B cell (primary cell): ENCODE measurements around the gene SAMD4B. TPM values are rescaled to one million over a fixed set of nuclear protein-coding genes. Genes with fewer than 3 reads are reported as not detected.

Experiments used
- ATAC-seq: fragments of 200-7000 bp; cut with Tn5 transposase; one replicate; pipeline ENCODE4 v1.10.0; 2021; ENCODE audit warnings: low read depth, mild to moderate bottlenecking, moderate number of reproducible peaks, moderate library complexity
- CTCF ChIA-PET: fragments of 350-600 bp; sonication (Branson Sonifier 250); formaldehyde crosslinking; loops from one replicate; lab custom pipeline; 2021; ENCODE audit warnings: antibody characterized with exemption, inconsistent platforms; lab: Charles Lee
- POLR2A ChIA-PET: fragments of 350-600 bp; sonication (Branson Sonifier 250); formaldehyde crosslinking; loops from one replicate; lab custom pipeline; 2021; ENCODE audit warnings: antibody characterized with exemption; lab: Charles Lee
- DNase-seq: peaks from one replicate; pipeline ENCODE4 v3.0.0; 2013
- H2AFZ ChIP-seq: 2 replicates; pipeline ENCODE4 v1.6.1; 2012; ENCODE audit warnings: mild to moderate bottlenecking, low read depth, low read length; ENCODE audit not compliant: insufficient read depth, poor library complexity, severe bottlenecking
- H3K27ac ChIP-seq, 2 donors: 1 replicate in 1 of 2; 2 replicates in 1 of 2; pipeline ENCODE4 v1.5.1; 2012 to 2013; ENCODE audit warnings: low read length in 2 of 2, mild to moderate bottlenecking in 2 of 2, moderate library complexity in 1 of 2
- H3K27me3 ChIP-seq, 4 experiments: fragments of 200-600 bp in 1 of 4; sonication (generic) in 1 of 4; replicated peaks in 1 of 4; 1 replicate in 2 of 4; 2 replicates in 2 of 4; pipeline versions ENCODE4 v1.6.1 to v1.7.0; 2013 to 2016; ENCODE audit warnings: low read length in 3 of 4, mild to moderate bottlenecking in 2 of 4, mixed read lengths in 1 of 4, moderate library complexity in 1 of 4; ENCODE audit not compliant: insufficient read depth in 4 of 4, control insufficient read depth in 3 of 4; ENCODE audit errors: control extremely low read depth in 1 of 4
- H3K36me3 ChIP-seq, 2 experiments: replicated peaks in 1 of 2; 1 replicate in 1 of 2; 2 replicates in 1 of 2; pipeline versions ENCODE4 v1.6.1 to v1.7.1; 2013; ENCODE audit warnings: low read length in 1 of 2; ENCODE audit not compliant: insufficient read depth in 2 of 2, control insufficient read depth in 1 of 2; ENCODE audit errors: control extremely low read depth in 1 of 2, extremely low read depth in 1 of 2
- H3K4me1 ChIP-seq, 2 donors: fragments of 200-600 bp in 1 of 2; sonication (generic) in 1 of 2; 1 replicate in 1 of 2; 2 replicates in 1 of 2; pipeline versions ENCODE4 v1.5.1 to v1.6.1; 2013 to 2017; ENCODE audit warnings: low read length in 2 of 2; ENCODE audit not compliant: control insufficient read depth in 2 of 2, insufficient read depth in 2 of 2
- H3K4me2 ChIP-seq: replicated peaks from 2 replicates; pipeline ENCODE3; 2012; ENCODE audit warnings: mild to moderate bottlenecking, low read depth, low read length; ENCODE audit not compliant: poor library complexity, severe bottlenecking
- H3K4me3 ChIP-seq, 5 experiments: fragments of 200-600 bp in 1 of 5; sonication (generic) in 1 of 5; 1 replicate in 3 of 5; 2 replicates in 2 of 5; pipeline versions ENCODE4 v1.5.1 to v1.7.0; 2011 to 2016; ENCODE audit warnings: low read length in 4 of 5, mild to moderate bottlenecking in 4 of 5, low read depth in 2 of 5, control low read depth in 1 of 5, moderate library complexity in 1 of 5; ENCODE audit not compliant: insufficient read depth in 1 of 5; ENCODE audit errors: control extremely low read depth in 1 of 5, extremely low read depth in 1 of 5
- H3K79me2 ChIP-seq: fragments of 200-600 bp; sonication (generic); one replicate; pipeline ENCODE4 v1.6.0; 2016; ENCODE audit warnings: low read length; ENCODE audit not compliant: control insufficient read depth, insufficient read depth
- H3K9ac ChIP-seq: fragments of 200-600 bp; sonication (generic); 2 replicates; pipeline ENCODE4 v1.6.1; 2017; ENCODE audit warnings: mild to moderate bottlenecking, low read length, moderate library complexity
- H3K9me3 ChIP-seq, 3 donors: one replicate each; pipeline versions ENCODE4 v1.6.1 to v1.7.1; 2013; ENCODE audit warnings: low read length in 2 of 3; ENCODE audit not compliant: control insufficient read depth in 2 of 3, insufficient read depth in 1 of 3; ENCODE audit errors: control extremely low read depth in 1 of 3
- H4K20me1 ChIP-seq: 2 replicates; pipeline ENCODE4 v1.6.0; 2012; ENCODE audit warnings: mild to moderate bottlenecking, low read length; ENCODE audit not compliant: insufficient read depth, control insufficient read depth, poor library complexity, severe bottlenecking
- H3K27ac Mint-ChIP-seq: one replicate; pipeline ENCODE4 v1.8.0; 2021; ENCODE audit warnings: mixed read lengths
- H3K27me3 Mint-ChIP-seq: one replicate; pipeline ENCODE4 v1.8.0; 2021; ENCODE audit warnings: mixed read lengths
- H3K4me1 Mint-ChIP-seq: one replicate; pipeline ENCODE4 v1.8.0; 2021; ENCODE audit warnings: mixed read lengths
- H3K4me3 Mint-ChIP-seq: one replicate; pipeline ENCODE4 v1.8.0; 2021; ENCODE audit warnings: mixed read lengths
- H3K9me3 Mint-ChIP-seq: one replicate; pipeline ENCODE4 v1.8.0; 2022; ENCODE audit warnings: mixed read lengths; ENCODE audit not compliant: insufficient read depth
- CTCF ChIP-seq: fragments of 200-600 bp; IDR thresholded peaks from one replicate; pipeline ENCODE4 v1.8.0; 2022; ENCODE audit warnings: antibody characterized with exemption, mild to moderate bottlenecking
- EZH2 ChIP-seq: IDR thresholded peaks from 2 replicates; pipeline ENCODE4 v1.6.1; 2012; ENCODE audit warnings: borderline replicate concordance, low read depth, mild to moderate bottlenecking, moderate library complexity, low read length; ENCODE audit not compliant: insufficient read depth, poor library complexity, severe bottlenecking
- WGBS: methylation state at CpG from one replicate; pipeline ENCODE4 v1.1.5; 2013; ENCODE audit warnings: missing lambda C conversion rate; ENCODE audit not compliant: insufficient coverage; 5-methylcytosine and 5-hydroxymethylcytosine counted together
- intact Hi-C: fragments of 100-400 bp; cut with micrococcal nuclease; formaldehyde crosslinking; loops from one replicate; pipeline ENCODE4 v1.10.0; 2022
- polyA plus RNA-seq: library from polyadenylated mRNA; depleted of rRNA; stranded (reverse); fragments of >200 nt; gene quantifications from 2 replicates; pipeline ENCODE4 v1.2.3, GENCODE V29; 2012
- total RNA-seq, 2 donors: library from RNA; stranded (reverse); fragments of 120-200 nt in 1 of 2; gene quantifications; 1 replicate in 1 of 2; 2 replicates in 1 of 2; pipeline versions ENCODE4 v1.2.3 to v1.2.4, GENCODE V29; 2013 to 2022

SAMD4B gene
- total and polyA plus RNA-seq, 2 donors (not counting 1 experiment from before 2014, with no cell fraction given) = 87.3 to 90.0 TPM

- H3K4me1 ChIP-seq = peaks cover 47 to 69% of the 10 kb centered on the region in 2 donors
- H3K27me3 ChIP-seq = no peaks in the 10 kb centered on the region
- H3K4me3 Mint-ChIP-seq = peak overlapping the region; percentile 94
- peak overlapping the region in 4 of 5 experiments; percentile 87 to 99 (median 96) for H3K4me3 ChIP-seq
- intact Hi-C loops = loop anchor here (10.0 kb wide), 1 partner anchor 541 kb away; no protein-coding TSS in a partner anchor
- peaks cover 0 to 20% of the 10 kb centered on the region in 2 experiments for H3K36me3 ChIP-seq
- ATAC-seq (no peak), DNase-seq (peak; percentile 53)
- no peaks in the 10 kb centered on the region for H3K9me3 Mint-ChIP-seq
- H3K79me2 ChIP-seq = peaks cover 63% of the 10 kb centered on the region
- no peak overlapping the region for H2AFZ ChIP-seq
- H3K27me3 Mint-ChIP-seq = no peaks in the 10 kb centered on the region
- 87% methylated on average over 11 of the region's 17 CpGs for WGBS
- H4K20me1 ChIP-seq = peaks cover 25% of the 10 kb centered on the region
- peak overlapping the region; percentile 96 for H3K27ac Mint-ChIP-seq
- H3K27ac ChIP-seq = peak overlapping the region; percentile 100
- TF ChIP-seq EZH2 = no peak
- TF ChIP-seq CTCF = no peak
- H3K4me1 Mint-ChIP-seq = peaks cover 62% of the 10 kb centered on the region
- H3K9ac ChIP-seq = peak overlapping the region; percentile 99
- peaks cover 0 to 4% (median 0%) of the 10 kb centered on the region in 3 donors for H3K9me3 ChIP-seq
- ChIA-PET CTCF (interaction anchor here (1.2 to 2.3 kb wide), 3 partner anchors 8 to 15 kb away, joined by 3 to 15 read pairs (median 5); partner anchors contain the start of genes MED29 and PAF1), POLR2A (interaction anchor here (0.6 to 8.8 kb wide), 8 partner anchors 8 to 67 kb away, joined by 3 to 69 read pairs (median 4); partner anchors contain the start of genes MED29, PAF1, RPS16 and SUPT5H)
- H3K4me2 ChIP-seq = peak overlapping the region; percentile 100
These were observed 63.2 kb downstream of the SAMD4B start for GRCh38 chr19:39405261-39405957.
